ENCODE results near the gene FRAS1.

Gene FRAS1

DNA sequence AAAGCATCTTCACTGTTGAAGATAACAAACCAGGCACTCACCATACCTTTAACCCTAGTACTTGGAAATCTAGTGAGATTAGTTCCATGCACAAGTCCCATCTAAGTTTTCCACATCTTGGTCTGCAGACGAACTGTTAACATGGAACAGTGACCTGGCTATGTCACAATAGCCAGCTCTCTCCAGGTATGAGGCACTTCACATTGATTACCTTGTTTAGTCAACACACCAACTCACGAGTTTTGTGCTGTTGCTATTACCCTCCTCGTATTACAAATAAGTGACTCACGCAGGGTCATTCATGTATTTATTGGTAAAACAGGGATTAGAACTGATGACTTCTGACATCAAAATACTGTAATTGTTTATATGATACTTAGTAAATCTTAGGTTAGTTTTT lies 36.4 kb upstream of the FRAS1 start:
- no peaks in the 10 kb centered on the region for H3K27me3 ChIP-seq
- H3K36me3 ChIP-seq = no peaks in the 10 kb centered on the region
- H3K4me1 ChIP-seq (ENCODE audit: control insufficient read depth in 1 of 2, insufficient read depth in 1 of 2, low read depth in 1 of 2, low read length in 1 of 2) = no peaks in the 10 kb centered on the region
- no peaks in the 10 kb centered on the region for H3K9me3 ChIP-seq
- no peak overlapping the region for H3K4me3 ChIP-seq (ENCODE audit: low read depth in 1 of 2, low read length in 1 of 2)
- TF ChIP-seq, protein P1, sequence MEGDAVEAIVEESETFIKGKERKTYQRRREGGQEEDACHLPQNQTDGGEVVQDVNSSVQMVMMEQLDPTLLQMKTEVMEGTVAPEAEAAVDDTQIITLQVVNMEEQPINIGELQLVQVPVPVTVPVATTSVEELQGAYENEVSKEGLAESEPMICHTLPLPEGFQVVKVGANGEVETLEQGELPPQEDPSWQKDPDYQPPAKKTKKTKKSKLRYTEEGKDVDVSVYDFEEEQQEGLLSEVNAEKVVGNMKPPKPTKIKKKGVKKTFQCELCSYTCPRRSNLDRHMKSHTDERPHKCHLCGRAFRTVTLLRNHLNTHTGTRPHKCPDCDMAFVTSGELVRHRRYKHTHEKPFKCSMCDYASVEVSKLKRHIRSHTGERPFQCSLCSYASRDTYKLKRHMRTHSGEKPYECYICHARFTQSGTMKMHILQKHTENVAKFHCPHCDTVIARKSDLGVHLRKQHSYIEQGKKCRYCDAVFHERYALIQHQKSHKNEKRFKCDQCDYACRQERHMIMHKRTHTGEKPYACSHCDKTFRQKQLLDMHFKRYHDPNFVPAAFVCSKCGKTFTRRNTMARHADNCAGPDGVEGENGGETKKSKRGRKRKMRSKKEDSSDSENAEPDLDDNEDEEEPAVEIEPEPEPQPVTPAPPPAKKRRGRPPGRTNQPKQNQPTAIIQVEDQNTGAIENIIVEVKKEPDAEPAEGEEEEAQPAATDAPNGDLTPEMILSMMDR (IDR thresholded peaks at IDR 0.05) = no peak
- H3K27ac ChIP-seq = no peak overlapping the region

DNA sequence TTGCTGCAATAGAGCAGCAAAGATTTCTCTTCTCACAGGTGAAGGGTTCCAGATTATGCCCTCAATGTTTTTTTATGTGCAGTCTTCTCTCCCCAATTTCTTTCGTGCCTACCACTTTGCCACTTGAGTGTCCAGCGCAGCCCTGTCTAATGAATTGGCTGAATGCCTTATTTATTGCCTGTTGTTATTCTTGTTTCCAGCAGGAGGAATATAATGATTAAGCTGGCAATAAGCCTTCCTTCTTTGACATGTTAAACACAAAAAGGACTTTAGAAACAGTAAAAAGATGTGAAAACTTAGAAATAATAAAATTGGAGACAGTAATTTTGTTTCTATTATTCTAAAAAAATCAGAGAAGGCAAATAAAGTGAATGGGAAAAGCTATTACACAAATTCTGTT lies 34.6 kb upstream of the FRAS1 start:
- H3K4me1 ChIP-seq (ENCODE audit: control insufficient read depth in 1 of 2, insufficient read depth in 1 of 2, low read depth in 1 of 2, low read length in 1 of 2) = no peaks in the 10 kb centered on the region
- no peaks in the 10 kb centered on the region for H3K9me3 ChIP-seq
- H3K4me3 ChIP-seq (ENCODE audit: low read depth in 1 of 2, low read length in 1 of 2) = no peak overlapping the region
- no peak overlapping the region for H3K27ac ChIP-seq
- H3K36me3 ChIP-seq = no peaks in the 10 kb centered on the region
- H3K27me3 ChIP-seq = no peaks in the 10 kb centered on the region
- TF ChIP-seq, protein P1 (IDR thresholded peaks at IDR 0.05) = no peak

DNA sequence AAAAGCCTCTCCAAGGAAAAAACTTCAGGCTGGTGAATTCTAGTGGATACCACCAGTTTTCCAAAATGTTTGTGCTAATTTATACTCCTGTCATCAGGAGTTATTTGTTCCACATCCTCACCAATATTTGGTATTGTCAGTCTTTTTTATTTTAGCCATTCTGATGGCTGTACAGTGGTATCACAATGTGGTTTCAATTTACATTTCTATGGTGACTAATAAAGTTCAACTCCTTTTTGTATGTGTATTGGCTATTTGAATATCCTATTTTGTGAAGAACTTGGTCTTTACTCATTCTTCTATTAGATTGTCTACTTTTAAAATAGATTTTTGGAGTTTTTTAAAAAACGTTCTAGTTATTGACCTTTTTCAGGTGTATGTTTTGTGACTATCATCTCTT lies 33.0 kb upstream of the FRAS1 start:
- TF ChIP-seq, protein P1 (IDR thresholded peaks at IDR 0.05) = no peak
- Histone ChIP-seq H3K27ac (no peak overlapping the region), H3K27me3 (no peaks in the 10 kb centered on the region), H3K36me3 (no peaks in the 10 kb centered on the region), H3K4me1 (ENCODE audit: control insufficient read depth in 1 of 2, insufficient read depth in 1 of 2, low read depth in 1 of 2, low read length in 1 of 2) (no peaks in the 10 kb centered on the region), H3K9me3 (no peaks in the 10 kb centered on the region), H3K4me3 (ENCODE audit: low read depth in 1 of 2, low read length in 1 of 2) (no peak overlapping the region)

DNA sequence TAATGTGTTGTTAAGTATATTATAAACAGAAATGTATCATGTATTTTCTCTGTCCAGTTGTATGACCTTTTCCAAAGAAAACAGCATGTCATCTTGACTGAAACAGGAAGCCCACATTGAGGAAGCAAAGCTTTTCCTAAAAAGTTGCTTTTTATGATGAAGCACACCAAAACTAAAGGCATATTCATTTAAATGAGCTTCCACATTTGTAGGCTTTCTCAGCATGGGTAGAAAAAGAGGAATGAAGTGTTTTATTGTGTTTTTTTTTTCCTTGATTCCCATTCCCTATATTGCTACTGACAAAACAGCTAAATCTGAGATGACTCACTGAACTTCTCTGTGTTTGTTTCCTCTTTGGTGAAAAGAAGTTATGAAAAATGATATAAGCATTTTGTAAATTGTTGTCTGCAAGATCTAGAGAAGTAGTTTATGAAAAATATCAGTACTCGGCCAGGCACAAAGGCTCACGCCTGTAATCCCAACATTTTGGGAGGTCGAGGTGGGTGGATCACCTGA lies 32.5 kb upstream of the FRAS1 start:
- no peak overlapping the region for H3K4me3 ChIP-seq (ENCODE audit: low read depth in 1 of 2, low read length in 1 of 2)
- TF ChIP-seq, protein P1 (IDR thresholded peaks at IDR 0.05) = no peak

DNA sequence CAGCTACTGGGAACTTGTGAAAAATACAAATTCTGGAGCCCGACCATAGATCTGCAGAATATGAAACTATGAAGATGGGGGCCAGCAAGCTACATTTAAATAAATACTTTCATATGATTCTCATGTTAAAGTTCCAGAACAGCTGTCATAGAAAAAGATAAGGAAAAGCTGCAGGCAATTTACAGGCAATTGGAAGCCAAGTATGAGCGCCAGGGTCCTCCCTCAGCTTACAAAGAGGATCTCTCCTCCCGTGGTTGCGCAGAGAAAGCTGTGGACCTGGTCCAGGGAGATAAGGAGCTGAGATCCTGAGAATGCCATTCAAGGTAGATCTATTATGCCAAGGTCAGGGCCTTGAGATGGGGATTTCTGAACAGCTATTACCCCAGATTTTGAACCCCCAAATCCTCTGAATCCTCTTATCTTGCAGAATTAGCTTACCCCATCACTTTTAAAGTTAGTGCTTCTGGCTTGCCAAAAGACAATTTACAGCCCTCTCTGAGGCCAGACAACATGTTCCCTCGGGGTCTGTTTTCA lies 25.6 kb upstream of the FRAS1 start:
- no peaks in the 10 kb centered on the region for H3K9me3 ChIP-seq
- no peak overlapping the region for H3K27ac ChIP-seq
- no peak overlapping the region for H3K4me3 ChIP-seq (ENCODE audit: low read depth in 1 of 2, low read length in 1 of 2)
- no peaks in the 10 kb centered on the region for H3K36me3 ChIP-seq
- H3K27me3 ChIP-seq = no peaks in the 10 kb centered on the region
- TF ChIP-seq, protein P1 (IDR thresholded peaks at IDR 0.05) = no peak
- H3K4me1 ChIP-seq (ENCODE audit: control insufficient read depth in 1 of 2, insufficient read depth in 1 of 2, low read depth in 1 of 2, low read length in 1 of 2) = no peaks in the 10 kb centered on the region

More for the DNA sequence above, 32.5 kb upstream of the FRAS1 start:
- no peak overlapping the region for H3K27ac ChIP-seq
- no peaks in the 10 kb centered on the region for H3K27me3 ChIP-seq
- no peaks in the 10 kb centered on the region for H3K4me1 ChIP-seq (ENCODE audit: control insufficient read depth in 1 of 2, insufficient read depth in 1 of 2, low read depth in 1 of 2, low read length in 1 of 2)
- H3K36me3 ChIP-seq = no peaks in the 10 kb centered on the region
- H3K9me3 ChIP-seq = no peaks in the 10 kb centered on the region
